Neural crest cell (in vitro differentiated cells): ENCODE data around the gene MED16. TPM values are rescaled to one million over a fixed set of nuclear protein-coding genes. Genes with fewer than 3 reads are reported as not detected.

ENCODE experiments used
- DNase-seq: peaks from one replicate; pipeline ENCODE4 v3.0.0; 2021; ENCODE audit warnings: low read depth, mixed read lengths, low spot score
- H3K27ac Mint-ChIP-seq: one replicate; pipeline ENCODE4 v1.8.0; 2021; ENCODE audit warnings: mild to moderate bottlenecking, mixed read lengths; ENCODE audit not compliant: unreplicated experiment
- H3K27me3 Mint-ChIP-seq: 2 replicates; pipeline ENCODE4 v1.8.0; 2021; ENCODE audit warnings: low read depth, mild to moderate bottlenecking, mixed read lengths
- H3K36me3 Mint-ChIP-seq: 2 replicates; pipeline ENCODE4 v1.8.0; 2021; ENCODE audit warnings: low read depth, mild to moderate bottlenecking, mixed read lengths
- H3K4me1 Mint-ChIP-seq: 2 replicates; pipeline ENCODE4 v1.8.0; 2021; ENCODE audit warnings: mixed read lengths
- H3K4me3 Mint-ChIP-seq: one replicate; pipeline ENCODE4 v1.8.0; 2021; ENCODE audit warnings: mild to moderate bottlenecking, mixed read lengths
- H3K9me3 Mint-ChIP-seq: 2 replicates; pipeline ENCODE4 v1.8.0; 2021; ENCODE audit warnings: mixed read lengths
- CTCF ChIP-seq: fragments of 200-600 bp; sonication (generic); conservative IDR thresholded peaks from 2 replicates; pipeline ENCODE4 v1.5.0; 2021; ENCODE audit warnings: antibody characterized with exemption, mild to moderate bottlenecking
- total RNA-seq: library from RNA; stranded (reverse); gene quantifications from 2 replicates; pipeline ENCODE4 v1.2.1, GENCODE V29; 2021

The MED16 gene
- total RNA-seq, 1 donor from 2014 or later = 77.7 TPM

- no peak for TF ChIP-seq CTCF
- Mint-ChIP-seq H3K9me3 (no peaks in the 10 kb centered on the region), H3K27me3 (peaks cover 50% of the 10 kb centered on the region), H3K36me3 (no peaks in the 10 kb centered on the region), H3K4me1 (peaks cover 8% of the 10 kb centered on the region), H3K27ac (no peak overlapping the region), H3K4me3 (no peak overlapping the region)
- DNase-seq = no peak
These were observed 27.3 kb upstream of the MED16 start for GRCh38 chr19:920051-920864.

- no peak for DNase-seq
These were observed 26.4 kb upstream of the MED16 start for GRCh38 chr19:919199-920050.

GRCh38 chr19:918481-919198, 25.7 kb upstream of the MED16 start:
- Mint-ChIP-seq H3K4me3 (no peak overlapping the region), H3K9me3 (no peaks in the 10 kb centered on the region), H3K27ac (no peak overlapping the region), H3K27me3 (peaks cover 52% of the 10 kb centered on the region), H3K36me3 (no peaks in the 10 kb centered on the region), H3K4me1 (peaks cover 8% of the 10 kb centered on the region)
- TF ChIP-seq CTCF = no peak
- no peak for DNase-seq

More at GRCh38 chr19:919199-920050, 26.4 kb upstream of the MED16 start:
- Mint-ChIP-seq H3K27ac (no peak overlapping the region), H3K4me1 (peaks cover 8% of the 10 kb centered on the region), H3K4me3 (no peak overlapping the region), H3K9me3 (no peaks in the 10 kb centered on the region), H3K27me3 (peaks cover 56% of the 10 kb centered on the region), H3K36me3 (no peaks in the 10 kb centered on the region)
- no peak for TF ChIP-seq CTCF

- peak overlapping the region; percentile 65 for H3K4me3 Mint-ChIP-seq
- H3K36me3 Mint-ChIP-seq = no peaks in the 10 kb centered on the region
- H3K27ac Mint-ChIP-seq = no peak overlapping the region
- H3K4me1 Mint-ChIP-seq = peaks cover 4% of the 10 kb centered on the region
- H3K27me3 Mint-ChIP-seq = peaks cover 48% of the 10 kb centered on the region
- DNase-seq = no peak
- no peaks in the 10 kb centered on the region for H3K9me3 Mint-ChIP-seq
- no peak for TF ChIP-seq CTCF
These were observed 25.1 kb upstream of the MED16 start for GRCh38 chr19:918152-918437.

GRCh38 chr19:917323-918151, 24.6 kb upstream of the MED16 start, which contains the start of gene KISS1R:
TSS of gene KISS1R (plus strand) at chr19:917333. CDS start at chr19:917503, 170 bp downstream.
- Mint-ChIP-seq H3K9me3 (no peaks in the 10 kb centered on the region), H3K4me1 (peaks cover 4% of the 10 kb centered on the region), H3K36me3 (no peaks in the 10 kb centered on the region), H3K27ac (no peak within 1 kb of the TSS), H3K4me3 (peak within 1 kb of the TSS; percentile 65), H3K27me3 (peaks cover 48% of the 10 kb centered on the region)
- peak; percentile 55 for DNase-seq
- TF ChIP-seq CTCF = peak; percentile 59
